ENCODE data around the gene MCF2L2.

DNA sequence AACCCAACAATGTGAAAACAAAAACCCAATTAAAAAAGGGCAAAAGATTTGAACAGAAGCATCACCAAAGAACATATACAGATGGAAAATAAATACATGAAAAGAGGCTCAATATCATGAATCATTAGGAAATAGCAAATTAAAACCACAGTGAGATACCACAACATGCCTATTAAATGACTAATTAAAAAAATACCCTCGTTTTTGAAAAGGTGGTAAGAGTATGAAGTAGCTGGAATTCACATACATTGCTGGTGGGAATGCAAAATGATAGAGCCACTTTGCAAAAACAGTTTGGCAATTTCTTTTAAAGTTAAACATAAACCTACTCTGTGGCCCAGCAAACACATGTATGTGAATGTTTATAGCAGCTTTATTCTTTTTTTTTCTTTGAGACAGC is 99.6 kb downstream of the MCF2L2 start:
- TF ChIP-seq, protein P1, sequence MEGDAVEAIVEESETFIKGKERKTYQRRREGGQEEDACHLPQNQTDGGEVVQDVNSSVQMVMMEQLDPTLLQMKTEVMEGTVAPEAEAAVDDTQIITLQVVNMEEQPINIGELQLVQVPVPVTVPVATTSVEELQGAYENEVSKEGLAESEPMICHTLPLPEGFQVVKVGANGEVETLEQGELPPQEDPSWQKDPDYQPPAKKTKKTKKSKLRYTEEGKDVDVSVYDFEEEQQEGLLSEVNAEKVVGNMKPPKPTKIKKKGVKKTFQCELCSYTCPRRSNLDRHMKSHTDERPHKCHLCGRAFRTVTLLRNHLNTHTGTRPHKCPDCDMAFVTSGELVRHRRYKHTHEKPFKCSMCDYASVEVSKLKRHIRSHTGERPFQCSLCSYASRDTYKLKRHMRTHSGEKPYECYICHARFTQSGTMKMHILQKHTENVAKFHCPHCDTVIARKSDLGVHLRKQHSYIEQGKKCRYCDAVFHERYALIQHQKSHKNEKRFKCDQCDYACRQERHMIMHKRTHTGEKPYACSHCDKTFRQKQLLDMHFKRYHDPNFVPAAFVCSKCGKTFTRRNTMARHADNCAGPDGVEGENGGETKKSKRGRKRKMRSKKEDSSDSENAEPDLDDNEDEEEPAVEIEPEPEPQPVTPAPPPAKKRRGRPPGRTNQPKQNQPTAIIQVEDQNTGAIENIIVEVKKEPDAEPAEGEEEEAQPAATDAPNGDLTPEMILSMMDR (IDR thresholded peaks at IDR 0.05), result no peak
- no peak for TF ChIP-seq POLR2A (IDR thresholded peaks at IDR 0.05)

Measured in thyroid gland (tissue), 4 donors.